GM19025 (cell line): ENCODE data around the gene BMP3.

Experiments used
- ATAC-seq: cut with Tn5 transposase; IDR thresholded peaks from one replicate; pipeline ENCODE4 v1.9.1; 2021; ENCODE audit warnings: mild to moderate bottlenecking, low read depth, moderate library complexity; ENCODE audit not compliant: unreplicated experiment

BMP3 gene

GRCh38 chr4:81040012-81040659 lies 9.6 kb downstream of the BMP3 start:
- ATAC-seq: no peak

- no peak for ATAC-seq
Measured at GRCh38 chr4:81042578-81043365, 12.3 kb downstream of the BMP3 start.

GRCh38 chr4:81049330-81049729 lies 18.8 kb downstream of the BMP3 start:
- ATAC-seq: no peak

- ATAC-seq: no peak
Measured at GRCh38 chr4:81049907-81050306, 19.4 kb downstream of the BMP3 start.

- ATAC-seq: peak; percentile 93
Measured at GRCh38 chr4:81052119-81053068, 21.9 kb downstream of the BMP3 start.

- no peak for ATAC-seq
Measured at GRCh38 chr4:81058621-81059020, 28.1 kb downstream of the BMP3 start.

- no peak for ATAC-seq
Measured at GRCh38 chr4:81060587-81061343, 30.3 kb downstream of the BMP3 start.

GRCh38 chr4:81061344-81061730 lies 30.8 kb downstream of the BMP3 start:
- ATAC-seq: no peak

- ATAC-seq: no peak
Measured at GRCh38 chr4:81062001-81062400, 31.5 kb downstream of the BMP3 start.

- no peak for ATAC-seq
Measured at GRCh38 chr4:81065446-81065845, 34.9 kb downstream of the BMP3 start.

GRCh38 chr4:81069706-81070331 lies 39.3 kb downstream of the BMP3 start:
- peak; percentile 96 for ATAC-seq

GRCh38 chr4:81071013-81071412 lies 40.5 kb downstream of the BMP3 start:
- no peak for ATAC-seq

- no peak for ATAC-seq
Measured at GRCh38 chr4:81081156-81081555, 50.6 kb downstream of the BMP3 start.

- ATAC-seq: no peak
Measured at GRCh38 chr4:81084029-81084428, 53.5 kb downstream of the BMP3 start.

GRCh38 chr4:81084634-81085033 lies 54.1 kb downstream of the BMP3 start:
- ATAC-seq: no peak

- no peak for ATAC-seq
Measured at GRCh38 chr4:81085291-81085690, 54.8 kb downstream of the BMP3 start.

- ATAC-seq: no peak
Measured at GRCh38 chr4:81085979-81086378, 55.5 kb downstream of the BMP3 start.

GRCh38 chr4:81093720-81094401 lies 63.4 kb downstream of the BMP3 start:
- ATAC-seq: no peak

GRCh38 chr4:81095389-81095788 lies 64.9 kb downstream of the BMP3 start:
- ATAC-seq: no peak
